T-helper 1 cell treated with Interleukin-12 subunit alpha and Interleukin-12 subunit beta and Interleukin-4 antibody, amounts not matched to agents 30 μg/mL and 1 μg/mL, for 36 hours (primary cell): ENCODE data around the gene TMPRSS7.

Experiments
- H3K27ac Mint-ChIP-seq: one replicate; pipeline ENCODE4 v1.8.0; 2021; ENCODE audit warnings: mild to moderate bottlenecking, mixed read lengths
- H3K27me3 Mint-ChIP-seq: one replicate; pipeline ENCODE4 v1.8.0; 2021; ENCODE audit warnings: low read depth, mixed read lengths
- H3K36me3 Mint-ChIP-seq: one replicate; pipeline ENCODE4 v1.8.0; 2021; ENCODE audit warnings: low read depth, mixed read lengths
- H3K4me1 Mint-ChIP-seq: one replicate; pipeline ENCODE4 v1.8.0; 2021; ENCODE audit warnings: low read depth, mixed read lengths
- H3K4me3 Mint-ChIP-seq: one replicate; pipeline ENCODE4 v1.8.0; 2021; ENCODE audit warnings: mild to moderate bottlenecking, moderate library complexity, mixed read lengths
- H3K9me3 Mint-ChIP-seq: one replicate; pipeline ENCODE4 v1.8.0; 2021; ENCODE audit warnings: mixed read lengths

Gene TMPRSS7

GRCh38 chr3:112034436-112034835 lies at the start of gene TMPRSS7:
TSS of gene TMPRSS7 (plus strand) at chr3:112034736. CDS start at chr3:112034846, 110 bp downstream.
- Mint-ChIP-seq H3K36me3 (no peaks in the 10 kb centered on the region), H3K27me3 (peaks cover 11% of the 10 kb centered on the region), H3K4me1 (no peaks in the 10 kb centered on the region), H3K27ac (no peak within 1 kb of the TSS), H3K4me3 (no peak within 1 kb of the TSS), H3K9me3 (no peaks in the 10 kb centered on the region)

GRCh38 chr3:111986800-111987199 lies 47.7 kb upstream of the TMPRSS7 start:
- Mint-ChIP-seq H3K9me3 (no peaks in the 10 kb centered on the region), H3K4me3 (no peak overlapping the region), H3K27me3 (no peaks in the 10 kb centered on the region), H3K4me1 (peaks cover 42% of the 10 kb centered on the region), H3K36me3 (peaks cover 37% of the 10 kb centered on the region), H3K27ac (peak overlapping the region; percentile 14)

GRCh38 chr3:111989061-111989678 lies 45.4 kb upstream of the TMPRSS7 start:
- peaks cover 30% of the 10 kb centered on the region for H3K4me1 Mint-ChIP-seq
- H3K36me3 Mint-ChIP-seq: peaks cover 38% of the 10 kb centered on the region
- H3K27ac Mint-ChIP-seq: no peak overlapping the region
- H3K9me3 Mint-ChIP-seq: no peaks in the 10 kb centered on the region
- no peaks in the 10 kb centered on the region for H3K27me3 Mint-ChIP-seq
- H3K4me3 Mint-ChIP-seq: no peak overlapping the region

GRCh38 chr3:111993038-111993437 lies 41.5 kb upstream of the TMPRSS7 start:
- H3K4me3 Mint-ChIP-seq: no peak overlapping the region
- no peak overlapping the region for H3K27ac Mint-ChIP-seq
- H3K9me3 Mint-ChIP-seq: no peaks in the 10 kb centered on the region
- H3K4me1 Mint-ChIP-seq: peaks cover 6% of the 10 kb centered on the region
- H3K27me3 Mint-ChIP-seq: no peaks in the 10 kb centered on the region
- peaks cover 19% of the 10 kb centered on the region for H3K36me3 Mint-ChIP-seq

- Mint-ChIP-seq H3K27ac (no peak within 1 kb of the TSS), H3K27me3 (no peaks in the 10 kb centered on the region), H3K9me3 (no peaks in the 10 kb centered on the region), H3K36me3 (peaks cover 3% of the 10 kb centered on the region), H3K4me1 (peaks cover 35% of the 10 kb centered on the region), H3K4me3 (peak within 1 kb of the TSS; percentile 72)
Observed at GRCh38 chr3:111998636-111999483, 35.7 kb upstream of the TMPRSS7 start, which contains the start of gene TAGLN3. TSS of gene TAGLN3 (plus strand) at chr3:111998922. CDS start at chr3:111999423, 501 bp downstream.

GRCh38 chr3:111999484-112000324 lies 34.8 kb upstream of the TMPRSS7 start:
- H3K27ac Mint-ChIP-seq: no peak overlapping the region
- no peaks in the 10 kb centered on the region for H3K27me3 Mint-ChIP-seq
- no peak overlapping the region for H3K4me3 Mint-ChIP-seq
- H3K36me3 Mint-ChIP-seq: peaks cover 3% of the 10 kb centered on the region
- H3K4me1 Mint-ChIP-seq: peaks cover 42% of the 10 kb centered on the region
- H3K9me3 Mint-ChIP-seq: no peaks in the 10 kb centered on the region

- Mint-ChIP-seq H3K36me3 (peaks cover under 1% of the 10 kb centered on the region), H3K4me1 (peaks cover 45% of the 10 kb centered on the region), H3K27me3 (no peaks in the 10 kb centered on the region), H3K4me3 (no peak overlapping the region), H3K9me3 (no peaks in the 10 kb centered on the region), H3K27ac (no peak overlapping the region)
Observed at GRCh38 chr3:112000367-112000771, 34.2 kb upstream of the TMPRSS7 start.

- Mint-ChIP-seq H3K9me3 (no peaks in the 10 kb centered on the region), H3K36me3 (no peaks in the 10 kb centered on the region), H3K27me3 (no peaks in the 10 kb centered on the region), H3K4me3 (no peak overlapping the region), H3K27ac (no peak overlapping the region), H3K4me1 (peaks cover 45% of the 10 kb centered on the region)
Observed at GRCh38 chr3:112000966-112001365, 33.6 kb upstream of the TMPRSS7 start.

- Mint-ChIP-seq H3K4me1 (peaks cover 45% of the 10 kb centered on the region), H3K9me3 (no peaks in the 10 kb centered on the region), H3K36me3 (no peaks in the 10 kb centered on the region), H3K4me3 (no peak overlapping the region), H3K27me3 (no peaks in the 10 kb centered on the region), H3K27ac (no peak overlapping the region)
Observed at GRCh38 chr3:112001526-112001925, 33.0 kb upstream of the TMPRSS7 start.

- Mint-ChIP-seq H3K9me3 (no peaks in the 10 kb centered on the region), H3K27me3 (no peaks in the 10 kb centered on the region), H3K27ac (peak overlapping the region; percentile 68), H3K4me1 (peaks cover 45% of the 10 kb centered on the region), H3K4me3 (peak overlapping the region; percentile 29), H3K36me3 (no peaks in the 10 kb centered on the region)
Observed at GRCh38 chr3:112002096-112002971, 32.2 kb upstream of the TMPRSS7 start.

GRCh38 chr3:112003321-112004080 lies 31.0 kb upstream of the TMPRSS7 start:
- no peaks in the 10 kb centered on the region for H3K36me3 Mint-ChIP-seq
- no peaks in the 10 kb centered on the region for H3K27me3 Mint-ChIP-seq
- peak overlapping the region; percentile 68 for H3K27ac Mint-ChIP-seq
- H3K4me1 Mint-ChIP-seq: peaks cover 44% of the 10 kb centered on the region
- H3K4me3 Mint-ChIP-seq: no peak overlapping the region
- H3K9me3 Mint-ChIP-seq: no peaks in the 10 kb centered on the region

- Mint-ChIP-seq H3K27me3 (no peaks in the 10 kb centered on the region), H3K27ac (no peak overlapping the region), H3K36me3 (no peaks in the 10 kb centered on the region), H3K4me1 (peaks cover 40% of the 10 kb centered on the region), H3K9me3 (no peaks in the 10 kb centered on the region), H3K4me3 (no peak overlapping the region)
Observed at GRCh38 chr3:112004187-112004586, 30.3 kb upstream of the TMPRSS7 start.

GRCh38 chr3:112004669-112005068 lies 29.9 kb upstream of the TMPRSS7 start:
- Mint-ChIP-seq H3K27me3 (no peaks in the 10 kb centered on the region), H3K4me3 (no peak overlapping the region), H3K9me3 (no peaks in the 10 kb centered on the region), H3K36me3 (no peaks in the 10 kb centered on the region), H3K27ac (no peak overlapping the region), H3K4me1 (peaks cover 38% of the 10 kb centered on the region)
